Panc1 (cell line): ENCODE data around the gene CGB1. TPM values are rescaled to one million over a fixed set of nuclear protein-coding genes. Genes with fewer than 3 reads are reported as not detected.
A peak's percentile ranks its signal among the peaks of the same experiment; 100 is the strongest.

Source experiments
- ATAC-seq: fragments of 200-7000 bp; cut with Tn5 transposase; 2 replicates; pipeline ENCODE4 v1.9.1; 2020; ENCODE audit warnings: mild to moderate bottlenecking, moderate library complexity
- BruUV-seq: library from RNA; stranded (reverse); fragments of 400-500 nt; replicated peaks from 2 replicates; lab custom pipeline; 2021; lab: Mats Ljungman, UMichigan
- CTCF ChIA-PET: fragments of 300-600 bp; sonication (Branson Sonifier 250); formaldehyde crosslinking; loops from one replicate; lab custom pipeline; 2022; ENCODE audit warnings: antibody characterized with exemption; lab: Charles Lee
- POLR2A ChIA-PET: fragments of 300-600 bp; sonication (Branson Sonifier 250); formaldehyde crosslinking; loops from one replicate; lab custom pipeline; 2022; ENCODE audit warnings: antibody characterized with exemption; lab: Charles Lee
- DNase-seq: peaks from one replicate; pipeline ENCODE4 v3.0.0-alpha.2; 2010; ENCODE audit warnings: low read depth, low spot score
- H3K27ac ChIP-seq: 2 replicates; pipeline ENCODE4 v1.5.1; 2011; ENCODE audit warnings: mild to moderate bottlenecking, low read length, inconsistent platforms
- H3K27me3 ChIP-seq: fragments of 200-500 bp; sonication (Bioruptor generic); 2 replicates; pipeline ENCODE4 v1.6.0; 2014; ENCODE audit warnings: low read length, inconsistent platforms; ENCODE audit not compliant: control insufficient read depth, insufficient read depth
- H3K36me3 ChIP-seq: fragments of 200-500 bp; sonication (Bioruptor generic); 2 replicates; pipeline ENCODE4 v1.5.1; 2014; ENCODE audit warnings: inconsistent platforms, mild to moderate bottlenecking, low read length, moderate library complexity; ENCODE audit not compliant: control insufficient read depth, insufficient read depth
- H3K4me1 ChIP-seq: 2 replicates; pipeline ENCODE4 v1.5.1; 2011; ENCODE audit warnings: inconsistent platforms, mild to moderate bottlenecking, low read length, moderate library complexity; ENCODE audit not compliant: control insufficient read depth, insufficient read depth
- H3K4me3 ChIP-seq, 2 experiments: 2 replicates each; pipeline ENCODE4 v1.5.1; 2011 to 2012; ENCODE audit warnings: low read depth in 2 of 2, low read length in 2 of 2, mild to moderate bottlenecking in 2 of 2, inconsistent platforms in 1 of 2, moderate library complexity in 1 of 2
- H3K9me3 ChIP-seq: fragments of 200-500 bp; sonication (Bioruptor generic); 2 replicates; pipeline ENCODE4 v1.5.1; 2014; ENCODE audit warnings: low read depth, mild to moderate bottlenecking, inconsistent platforms, low read length, moderate library complexity; ENCODE audit not compliant: control insufficient read depth, insufficient read depth
- CTCF ChIP-seq: fragments of 450-650 bp; IDR thresholded peaks from 2 replicates; pipeline ENCODE4 v1.5.1; 2017; ENCODE audit warnings: mild to moderate bottlenecking
- POLR2AphosphoS5 ChIP-seq: IDR thresholded peaks from 2 replicates; pipeline ENCODE4 v1.6.1; 2012; ENCODE audit warnings: mild to moderate bottlenecking, low read depth, low read length, moderate library complexity
- REST ChIP-seq, 2 experiments: IDR thresholded peaks; 2 replicates each; pipeline ENCODE4 v1.6.1; 2011 to 2012; ENCODE audit warnings: low read depth in 2 of 2, control low read depth in 1 of 2, low read length in 1 of 2, mild to moderate bottlenecking in 1 of 2, moderate library complexity in 1 of 2; ENCODE audit not compliant: insufficient read depth in 1 of 2
- SIN3A ChIP-seq: IDR thresholded peaks from 2 replicates; pipeline ENCODE4 v1.6.1; 2012; ENCODE audit warnings: low read depth, mild to moderate bottlenecking, low read length, moderate library complexity, borderline replicate concordance; ENCODE audit not compliant: insufficient read depth
- TCF7L2 ChIP-seq: IDR thresholded peaks from 2 replicates; pipeline ENCODE4 v1.6.1; 2011; ENCODE audit warnings: mild to moderate bottlenecking, low read depth, low read length, inconsistent platforms
- in situ Hi-C: cut with HindIII; loops from 2 replicates; pipeline ENCODE4 v1.10.0; 2016; ENCODE audit warnings: low sequenced_read_pairs, low pct_unique_long_range_greater_than_20kb
- intact Hi-C: fragments of 100-400 bp; cut with micrococcal nuclease; formaldehyde crosslinking; loops from one replicate; pipeline ENCODE4 v1.10.0; 2022; ENCODE audit not compliant: unreplicated experiment
- total RNA-seq: library from RNA; stranded (reverse); gene quantifications from one replicate; pipeline ENCODE4 v1.2.1, GENCODE V29; 2021; ENCODE audit not compliant: unreplicated experiment

Gene CGB1
- total RNA-seq, 1 experiment from 2014 or later = not detected

- POLR2A ChIA-PET = no interaction called here
- intact Hi-C loops = no loop called here
- Histone ChIP-seq H3K4me1 (no peaks in the 10 kb centered on the region), H3K27ac (peak overlapping the region; percentile 93), H3K36me3 (peaks cover 7% of the 10 kb centered on the region), H3K9me3 (no peaks in the 10 kb centered on the region), H3K4me3 (peak overlapping the region; percentile 62 to 93), H3K27me3 (no peaks in the 10 kb centered on the region)
- CTCF ChIA-PET = no interaction called here
- BruUV-seq = no TSS peak
- in situ Hi-C loops = no loop called here
- no peak for TF ChIP-seq CTCF
- TF ChIP-seq POLR2AphosphoS5 = no peak
- no peak for TF ChIP-seq REST (IDR thresholded peaks at IDR 0.05; ENCODE audit: insufficient read depth in 1 of 2, low read depth in 2 of 2, low read length in 1 of 2)
- no peak for TF ChIP-seq TCF7L2
- TF ChIP-seq SIN3A = no peak
- ATAC-seq (peak; percentile 12; the same call in 1 of the 2 replicates), DNase-seq (no peak)
Observed at GRCh38 chr19:49084206-49085019, 47.7 kb upstream of the CGB1 start.

- H3K4me3 ChIP-seq = no peak overlapping the region
- in situ Hi-C loops = no loop called here
- BruUV-seq = no TSS peak
- no peaks in the 10 kb centered on the region for H3K27me3 ChIP-seq
- POLR2A ChIA-PET = no interaction called here
- no peaks in the 10 kb centered on the region for H3K4me1 ChIP-seq
- intact Hi-C loops = no loop called here
- no peak for TF ChIP-seq SIN3A
- TF ChIP-seq CTCF = no peak
- no peak for TF ChIP-seq REST (IDR thresholded peaks at IDR 0.05; ENCODE audit: insufficient read depth in 1 of 2, low read depth in 2 of 2, low read length in 1 of 2)
- ATAC-seq (no peak), DNase-seq (no peak)
- H3K27ac ChIP-seq = no peak overlapping the region
- CTCF ChIA-PET = no interaction called here
- H3K36me3 ChIP-seq = peaks cover 7% of the 10 kb centered on the region
- H3K9me3 ChIP-seq = no peaks in the 10 kb centered on the region
Observed at GRCh38 chr19:49081273-49081672, 44.6 kb upstream of the CGB1 start.
